ENCODE measurements around the gene STAT2. TPM values are rescaled to one million over a fixed set of nuclear protein-coding genes. Genes with fewer than 3 reads are reported as not detected.
"Not testable (repeated sequence)": the region's sequence is repeated elsewhere in the genome, so short reads cannot be mapped to it uniquely, and the experiment has no call there.

Gene STAT2
- total RNA-seq: 10 to 100 TPM; 21.0 to 33.2 (median 27.4) TPM

GRCh38 chr12:56359851-56360767, at the start of gene STAT2:
Gene STAT2, minus strand, starts transcription at chr12:56360107. Its CDS starts 3,536 bp downstream, at chr12:56356571.
- H3K4me3 ChIP-seq: peak within 1 kb of the TSS; percentile 73 to 85 (median 82)
- TF ChIP-seq POLR2A (IDR thresholded peaks at IDR 0.05): peak; percentile 63 to 69
- peak in 2 of 5 experiments; percentile 7 to 12 for TF ChIP-seq CTCF (IDR thresholded peaks at IDR 0.05 in 4 of 5, conservative IDR thresholded peaks at IDR 0.05 in 1 of 5)
- DNase-seq (peak; percentile 98), ATAC-seq (peak; percentile 99 to 100)
- no peaks in the 10 kb centered on the region for H3K9me3 ChIP-seq
- peaks cover 8 to 12% of the 10 kb centered on the region in 2 donors for H3K4me1 ChIP-seq
- peaks cover 0 to 13% of the 10 kb centered on the region in 2 donors for H3K36me3 ChIP-seq
- intact Hi-C loops (cut with DNase I; ENCODE audit: low total_unique reads) (loop anchor here (1.0 to 5.0 kb wide), 3 partner anchors 26 to 277 kb away; partner anchors contain the start of gene TIMELESS), in situ Hi-C loops (cut with MboI; ENCODE audit: low sequenced_read_pairs in 4 of 4) (loop anchor here in 2 of 4 donors (10.0 kb wide), 1 partner anchor 105 kb away; the partner anchor contains the start of gene SPRYD4 (in 2 of the 2))
- H3K27ac ChIP-seq: peak within 1 kb of the TSS; percentile 86 to 92 (median 87)
- H3K27me3 ChIP-seq: no peaks in the 10 kb centered on the region

GRCh38 chr12:56408799-56409417, 49.0 kb upstream of the STAT2 start:
- in situ Hi-C loops (cut with MboI; ENCODE audit: low sequenced_read_pairs in 4 of 4): no loop called here
- intact Hi-C loops (cut with DNase I; ENCODE audit: low total_unique reads): no loop called here
- TF ChIP-seq CTCF (IDR thresholded peaks at IDR 0.05 in 4 of 5, conservative IDR thresholded peaks at IDR 0.05 in 1 of 5) (no peak), POLR2A (IDR thresholded peaks at IDR 0.05) (no peak)

GRCh38 chr12:56404227-56404626, 44.3 kb upstream of the STAT2 start:
- intact Hi-C loops (cut with DNase I; ENCODE audit: low total_unique reads); DNase-seq; H3K9me3 ChIP-seq; ATAC-seq; H3K27ac ChIP-seq; H3K4me3 ChIP-seq; in situ Hi-C loops (cut with MboI; ENCODE audit: low sequenced_read_pairs in 4 of 4); H3K4me1 ChIP-seq; H3K36me3 ChIP-seq; H3K27me3 ChIP-seq: not testable (repeated sequence)

More at GRCh38 chr12:56408799-56409417, 49.0 kb upstream of the STAT2 start:
- Histone ChIP-seq H3K4me3 (no peak overlapping the region), H3K27me3 (no peaks in the 10 kb centered on the region), H3K9me3 (no peaks in the 10 kb centered on the region), H3K27ac (no peak overlapping the region), H3K36me3 (no peaks in the 10 kb centered on the region), H3K4me1 (no peaks in the 10 kb centered on the region)
- no peak for ATAC-seq
- no peak for DNase-seq

GRCh38 chr12:56401612-56402011, 41.7 kb upstream of the STAT2 start:
- ATAC-seq; in situ Hi-C loops (cut with MboI; ENCODE audit: low sequenced_read_pairs in 4 of 4); H3K36me3 ChIP-seq; H3K4me1 ChIP-seq; H3K27me3 ChIP-seq; intact Hi-C loops (cut with DNase I; ENCODE audit: low total_unique reads); H3K27ac ChIP-seq; H3K4me3 ChIP-seq; H3K9me3 ChIP-seq; DNase-seq: not testable (repeated sequence)

GRCh38 chr12:56401125-56401524, 41.2 kb upstream of the STAT2 start:
- H3K27me3 ChIP-seq; H3K4me3 ChIP-seq; H3K9me3 ChIP-seq; H3K4me1 ChIP-seq; in situ Hi-C loops (cut with MboI; ENCODE audit: low sequenced_read_pairs in 4 of 4); DNase-seq; intact Hi-C loops (cut with DNase I; ENCODE audit: low total_unique reads); ATAC-seq; H3K36me3 ChIP-seq; H3K27ac ChIP-seq: not testable (repeated sequence)

GRCh38 chr12:56399466-56399865, 39.6 kb upstream of the STAT2 start:
- H3K36me3 ChIP-seq; H3K27ac ChIP-seq; H3K4me1 ChIP-seq; H3K4me3 ChIP-seq; in situ Hi-C loops (cut with MboI; ENCODE audit: low sequenced_read_pairs in 4 of 4); DNase-seq; H3K27me3 ChIP-seq; intact Hi-C loops (cut with DNase I; ENCODE audit: low total_unique reads); H3K9me3 ChIP-seq; ATAC-seq: not testable (repeated sequence)

All from gastrocnemius medialis (tissue), 4 donors.